Heart left ventricle (tissue), 13 donors: Measurements from ENCODE around the gene FOXP1.

ENCODE experiments used
- POLR2A ChIP-seq, 2 donors: fragments of 450-650 bp; IDR thresholded peaks; one replicate each; pipeline ENCODE4 v1.6.1; 2017; ENCODE audit warnings: antibody characterized with exemption in 2 of 2, mild to moderate bottlenecking in 2 of 2, moderate library complexity in 2 of 2
- TF ChIP-seq, protein P1 (sequence below), 12 donors: fragments of 200-600 bp; sonication (generic) in 4 of 12; IDR thresholded peaks; one replicate each; pipeline versions ENCODE4 v1.5.0 to v1.8.0; 2018 to 2022; ENCODE audit warnings: antibody characterized with exemption in 12 of 12, mild to moderate bottlenecking in 5 of 12
- donor health status: ischemic (EF 13 %, LVEDD 7.1; RV severe dilation, severe dysfunction).
- donor health status: DM: no; HTN: yes; CAD: no.
- donor health status: DM: no; HTN: no; CAD: no.
- donor health status: ischemic (EF 25% LVEDD 6.9; RV normal size, moderate dysfunction).
- donor health status: ischemic (EF 25% LVEDD 5.7; RV mildly dilated, moderate dysfunction).
- donor health status: ischemic (EF 35%, LVEDD 5.7; RV mildly dilated, moderate dysfunction).
- donor health status: nonischemic (EF 11% LVEDD 7.7; RV severe dilation, severe dysfunction).
- donor health status: DM: yes; HTN: yes; CAD: no.
- donor health status: PGD.
- donor health status: ischemic (EF 29% LVEDD 5.4; RV normal size, mild dysfunction).
- donor health status: nonischemic (EF 23%, LVEDD 6.1; RV moderate dilation, normal function).

DNA sequence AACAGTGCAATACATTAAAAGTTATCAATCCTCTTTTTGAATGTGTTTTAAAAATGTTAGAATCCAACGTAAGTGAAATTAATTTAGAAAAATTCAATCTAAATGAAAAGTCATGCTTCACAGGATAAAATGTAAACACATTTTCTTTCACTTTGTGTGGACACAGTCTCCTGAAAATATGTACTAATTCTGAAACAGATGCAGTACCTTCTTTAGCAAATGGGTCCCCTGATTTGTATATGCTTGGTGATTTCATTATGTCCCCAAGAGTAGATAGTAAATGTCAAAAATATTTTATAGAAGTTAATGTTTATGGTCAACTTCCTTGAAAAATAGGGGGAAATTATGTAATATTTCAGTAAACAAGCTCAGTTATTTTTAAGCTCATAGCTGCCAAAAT, 28.9 kb downstream of the FOXP1 start:
- no peak for TF ChIP-seq POLR2A (IDR thresholded peaks at IDR 0.05)
- TF ChIP-seq, protein P1, sequence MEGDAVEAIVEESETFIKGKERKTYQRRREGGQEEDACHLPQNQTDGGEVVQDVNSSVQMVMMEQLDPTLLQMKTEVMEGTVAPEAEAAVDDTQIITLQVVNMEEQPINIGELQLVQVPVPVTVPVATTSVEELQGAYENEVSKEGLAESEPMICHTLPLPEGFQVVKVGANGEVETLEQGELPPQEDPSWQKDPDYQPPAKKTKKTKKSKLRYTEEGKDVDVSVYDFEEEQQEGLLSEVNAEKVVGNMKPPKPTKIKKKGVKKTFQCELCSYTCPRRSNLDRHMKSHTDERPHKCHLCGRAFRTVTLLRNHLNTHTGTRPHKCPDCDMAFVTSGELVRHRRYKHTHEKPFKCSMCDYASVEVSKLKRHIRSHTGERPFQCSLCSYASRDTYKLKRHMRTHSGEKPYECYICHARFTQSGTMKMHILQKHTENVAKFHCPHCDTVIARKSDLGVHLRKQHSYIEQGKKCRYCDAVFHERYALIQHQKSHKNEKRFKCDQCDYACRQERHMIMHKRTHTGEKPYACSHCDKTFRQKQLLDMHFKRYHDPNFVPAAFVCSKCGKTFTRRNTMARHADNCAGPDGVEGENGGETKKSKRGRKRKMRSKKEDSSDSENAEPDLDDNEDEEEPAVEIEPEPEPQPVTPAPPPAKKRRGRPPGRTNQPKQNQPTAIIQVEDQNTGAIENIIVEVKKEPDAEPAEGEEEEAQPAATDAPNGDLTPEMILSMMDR (IDR thresholded peaks at IDR 0.05) = no peak
